Adipose tissue (tissue), 3 donors: ENCODE measurements around the gene C2CD4C. TPM values are rescaled to one million over a fixed set of nuclear protein-coding genes. Genes with fewer than 3 reads are reported as not detected.
"Not testable (repeated sequence)": the region's sequence is repeated elsewhere in the genome, so short reads cannot be mapped to it uniquely, and the experiment has no call there.

ENCODE experiments used
- H3K27ac ChIP-seq: one replicate; pipeline ENCODE4 v1.5.1; 2013; ENCODE audit warnings: low read depth, low read length
- WGBS, 3 donors: extraction: QIAGEN DNeasy Blood & Tissue Kit; methylation state at CpG; one replicate each; pipeline ENCODE4 v1.1.7; 2013; 5-methylcytosine and 5-hydroxymethylcytosine counted together
- polyA plus RNA-seq, 3 donors: library from polyadenylated mRNA; stranded (reverse); fragments of 200-250 nt; gene quantifications; one replicate each; pipeline ENCODE4 v1.2.3, GENCODE V29; 2013
- donor health status: healthy with polysubstance abuse.
- donor health status: Bipolar disorder and iron deficiency.
- donor health status: healthy.

C2CD4C gene
- polyA plus RNA-seq, 3 donors, result 0.51 to 4.9 (median 4.5) TPM

DNA sequence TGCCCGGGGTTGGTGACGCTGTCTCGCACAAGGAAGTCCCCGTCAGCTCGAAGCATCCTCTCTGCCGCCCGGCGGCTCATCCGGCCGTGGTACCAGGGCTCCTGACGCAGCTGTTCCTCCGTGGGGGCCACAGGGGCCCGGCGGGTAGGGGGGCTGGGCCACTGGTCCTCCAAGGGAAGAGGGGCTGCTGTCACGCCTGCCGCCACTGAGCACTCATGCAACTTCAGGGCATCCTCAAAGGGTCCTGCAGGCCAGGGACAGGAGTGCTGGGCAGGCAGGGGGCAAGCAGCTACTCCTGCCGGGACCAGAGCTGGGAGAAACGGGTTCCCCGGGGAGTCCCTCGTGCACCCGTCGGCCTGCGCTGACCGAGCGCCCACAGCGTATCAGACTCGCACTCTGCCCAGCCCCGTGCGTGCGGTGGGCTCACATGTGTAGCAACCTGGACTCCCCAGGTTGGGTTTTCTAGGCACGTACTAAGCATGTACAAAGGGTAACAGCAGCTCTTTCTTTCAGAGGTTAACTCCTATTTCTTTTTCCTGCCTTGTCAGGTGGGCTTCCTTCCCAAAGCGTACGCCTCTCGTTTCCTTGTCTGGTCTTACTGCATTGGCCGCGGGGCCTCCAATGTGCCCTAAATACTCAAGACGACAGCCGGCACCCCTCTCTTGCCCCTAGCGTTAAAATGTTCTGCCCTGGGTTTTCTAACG, 13.4 kb upstream of the C2CD4C start:
- no peak overlapping the region for H3K27ac ChIP-seq
- 83 to 87% (median 85%) methylated on average over 40 of the region's 40 CpGs for WGBS, 3 donors

DNA sequence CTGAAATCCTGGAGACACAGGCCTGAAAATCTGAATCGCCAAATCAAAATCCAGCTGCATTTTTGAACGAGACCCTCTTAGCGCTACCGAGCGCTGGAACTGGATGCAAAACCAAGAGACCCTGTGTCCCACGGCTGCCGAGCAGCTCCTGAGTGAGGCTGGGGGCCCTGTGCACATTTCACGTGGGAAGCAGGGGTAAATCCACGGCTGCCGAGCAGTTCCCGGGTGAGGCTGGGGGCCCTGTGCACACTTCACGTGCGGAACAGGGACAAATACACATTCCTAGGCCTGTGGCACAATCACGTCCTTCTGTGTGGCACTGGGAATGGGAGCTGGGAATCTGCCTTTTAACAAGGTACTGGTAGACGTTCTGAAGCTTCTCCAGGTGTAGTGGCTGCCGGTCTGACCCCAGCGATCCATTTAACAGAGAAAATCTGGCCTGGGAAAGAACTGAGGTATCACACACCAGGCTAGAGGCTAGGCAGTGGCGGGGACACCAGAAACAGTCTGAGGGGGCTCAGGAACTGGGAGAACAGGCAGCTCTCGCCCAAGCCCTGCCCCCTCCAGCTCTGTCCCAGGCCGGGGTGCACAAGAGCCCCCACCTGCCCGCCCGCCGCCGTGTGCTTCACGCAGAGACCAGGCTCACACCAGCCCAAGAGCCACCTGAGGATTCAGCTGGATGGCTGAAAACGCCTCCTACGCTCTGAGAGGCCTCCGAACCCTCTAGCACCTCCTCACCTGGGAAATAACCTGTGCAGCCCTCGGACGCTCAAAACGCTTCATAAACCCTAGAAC, 11.0 kb upstream of the C2CD4C start:
- WGBS, 3 donors, result 82 to 88% (median 84%) methylated on average over 31 of the region's 31 CpGs
- no peak overlapping the region for H3K27ac ChIP-seq

DNA sequence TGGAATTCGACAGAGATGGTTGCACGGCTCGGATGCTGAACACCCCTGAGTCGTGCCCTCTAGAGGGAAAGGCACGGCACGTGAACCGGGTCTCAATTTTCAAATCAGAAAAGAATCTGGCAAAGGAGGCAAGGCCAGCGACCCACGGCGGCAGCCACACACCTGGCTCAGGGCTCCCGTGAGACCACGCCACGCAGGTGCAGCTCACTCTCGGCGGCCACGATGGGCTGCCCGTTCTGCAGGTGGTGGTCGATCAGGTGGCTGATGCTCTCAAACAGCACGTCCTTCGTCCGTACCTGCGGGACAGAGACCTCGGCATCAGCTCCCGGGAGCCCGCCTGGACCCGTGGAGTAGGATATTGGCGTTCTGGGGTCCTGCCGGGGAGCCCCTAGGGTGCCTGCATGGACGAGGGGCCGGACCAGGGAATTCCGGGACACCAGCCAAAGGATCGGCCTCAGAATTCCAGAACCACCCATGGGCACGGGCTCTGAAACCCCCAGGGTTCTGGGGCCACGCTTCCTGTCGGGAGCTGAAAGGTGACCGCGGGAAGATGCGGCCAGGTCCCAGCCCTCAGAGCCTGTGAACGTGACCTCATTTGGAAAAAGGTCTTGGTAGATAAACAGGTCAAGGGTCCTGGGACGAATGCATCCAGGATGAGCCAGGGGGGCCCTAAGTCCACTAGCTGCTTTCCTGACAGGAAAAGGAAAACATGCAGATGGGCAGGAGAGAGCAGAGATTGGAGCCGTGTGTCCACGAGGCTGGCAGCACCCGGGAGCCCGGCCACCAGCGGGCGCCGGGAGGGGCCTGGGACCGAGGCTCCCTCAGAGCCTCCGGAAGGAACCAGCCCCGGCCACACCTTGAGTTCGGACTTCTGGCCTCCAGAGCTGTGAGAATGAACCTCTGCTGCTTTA, 10.1 kb upstream of the C2CD4C start:
- H3K27ac ChIP-seq, result no peak overlapping the region
- 68 to 81% (median 79%) methylated on average over 51 of the region's 51 CpGs for WGBS, 3 donors

- no peak overlapping the region for H3K27ac ChIP-seq
- 84 to 88% (median 88%) methylated on average over 14 of the region's 14 CpGs for WGBS, 3 donors
Measured at GRCh38 chr19:416416-416815, 7.5 kb upstream of the C2CD4C start.

- WGBS, 3 donors, result 91 to 95% (median 93%) methylated on average over 1 of the region's 1 CpG
- H3K27ac ChIP-seq, result no peak overlapping the region
Measured at GRCh38 chr19:415292-415691, 6.3 kb upstream of the C2CD4C start.

GRCh38 chr19:413756-414420, 4.9 kb upstream of the C2CD4C start:
- WGBS, 3 donors, result 70 to 78% (median 75%) methylated on average over 15 of the region's 15 CpGs

GRCh38 chr19:412356-413355, 3.7 kb upstream of the C2CD4C start:
- no peak overlapping the region for H3K27ac ChIP-seq
- 46 to 56% (median 54%) methylated on average over 31 to 36 of the region's 36 CpGs for WGBS, 3 donors

More at GRCh38 chr19:413756-414420, 4.9 kb upstream of the C2CD4C start:
- H3K27ac ChIP-seq, result no peak overlapping the region

GRCh38 chr19:411723-412355, 2.9 kb upstream of the C2CD4C start:
- H3K27ac ChIP-seq, result no peak overlapping the region
- WGBS, 3 donors, result 43 to 55% (median 52%) methylated on average over 13 of the region's 13 CpGs

DNA sequence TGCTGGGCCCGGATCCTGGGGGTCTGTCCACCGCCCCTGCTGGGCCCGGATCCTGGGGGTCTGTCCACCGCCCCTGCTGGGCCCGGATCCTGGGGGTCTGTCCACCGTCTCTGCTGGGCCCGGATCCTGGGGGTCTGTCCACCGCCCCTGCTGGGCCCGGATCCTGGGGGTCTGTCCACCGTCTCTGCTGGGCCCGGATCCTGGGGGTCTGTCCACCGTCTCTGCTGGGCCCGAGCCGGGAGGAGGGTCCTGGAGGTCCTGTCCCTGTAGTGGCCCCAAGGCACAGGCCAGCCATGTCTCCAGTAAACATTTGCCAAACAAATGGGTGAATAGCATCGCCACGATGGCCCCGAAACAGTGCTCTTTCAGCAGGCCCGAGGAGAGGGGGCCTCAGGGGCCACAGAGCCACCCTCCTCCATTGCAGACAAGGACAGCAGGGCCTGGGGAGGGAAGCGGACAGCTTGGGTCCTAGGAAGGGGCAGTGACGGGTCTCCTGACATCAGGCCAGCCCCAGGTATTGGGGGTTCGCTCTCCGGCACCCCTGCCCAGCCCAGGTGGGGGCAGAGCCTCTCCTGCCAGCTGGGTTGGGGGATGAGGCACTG, 2.3 kb upstream of the C2CD4C start:
- 85 to 93% (median 93%) methylated on average over 17 to 22 of the region's 22 CpGs for WGBS, 3 donors
- H3K27ac ChIP-seq, result not testable (repeated sequence)

DNA sequence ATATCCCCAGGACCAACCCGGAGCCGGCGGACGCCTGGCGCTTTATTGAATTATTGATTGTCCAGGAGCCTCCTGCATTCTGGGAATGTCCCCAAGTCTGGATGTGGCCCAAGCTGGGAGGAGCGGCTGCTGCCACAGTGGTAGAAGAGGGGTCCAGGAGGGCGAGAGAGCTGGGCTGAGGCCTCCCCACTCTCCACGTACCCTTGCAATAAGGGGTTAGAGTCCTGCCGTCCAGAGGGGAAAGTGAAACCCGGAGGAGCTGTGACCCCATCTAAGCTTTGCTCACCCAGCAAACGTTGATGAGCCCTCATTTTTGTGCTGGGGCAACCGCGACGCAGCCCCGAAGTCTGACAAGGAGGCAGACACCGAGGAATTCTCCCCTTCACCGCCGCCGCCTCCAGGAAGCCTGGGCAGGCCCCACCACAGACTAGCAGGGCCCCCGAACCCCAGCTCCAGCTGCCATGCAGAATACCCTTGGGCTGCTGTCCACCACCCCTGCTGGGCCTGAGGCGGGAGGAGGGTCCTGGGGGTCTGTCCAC, 1.4 kb upstream of the C2CD4C start:
- H3K27ac ChIP-seq, result no peak overlapping the region
- WGBS, 3 donors, result 30 to 72% (median 66%) methylated on average over 21 of the region's 21 CpGs

DNA sequence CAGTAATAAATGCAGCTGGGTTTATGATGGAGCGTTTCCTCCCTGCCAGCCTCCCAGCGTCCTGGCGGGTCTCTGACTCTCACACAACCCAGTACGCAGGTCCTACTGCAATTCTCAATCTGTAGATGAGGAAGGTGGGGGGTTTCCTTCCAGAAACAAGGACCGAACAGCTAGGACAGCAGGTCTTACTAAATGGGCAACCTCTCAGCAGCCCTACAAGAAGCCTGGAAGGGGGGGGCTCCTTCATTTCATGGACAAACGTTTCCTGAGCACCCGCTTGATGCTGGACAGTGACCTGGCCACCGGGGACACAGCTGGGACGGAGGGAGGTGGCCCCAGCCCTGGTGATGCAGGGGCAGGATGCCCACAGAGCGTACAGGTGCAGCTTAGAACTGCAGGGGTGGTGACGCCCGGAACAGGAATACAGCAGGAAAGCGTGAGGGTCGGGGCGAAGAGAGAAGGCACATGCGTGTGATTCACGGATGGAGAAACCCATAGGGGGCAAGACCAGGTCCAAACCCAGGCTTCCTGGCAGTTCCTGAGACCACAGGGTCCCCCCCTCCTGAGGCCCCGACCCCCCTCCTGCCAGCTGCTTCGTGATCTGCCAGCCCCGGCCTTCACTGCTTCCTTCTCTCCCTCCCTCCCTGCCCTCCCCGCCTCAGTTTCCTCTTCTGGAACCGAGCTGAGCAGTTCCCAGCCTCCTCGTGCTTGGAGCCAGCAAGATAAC, 732 bp upstream of the C2CD4C start:
- 3 to 10% (median 7%) methylated on average over 21 to 23 of the region's 23 CpGs for WGBS, 3 donors
- no peak overlapping the region for H3K27ac ChIP-seq

GRCh38 chr19:408441-408901, 476 bp downstream of the C2CD4C start:
- H3K27ac ChIP-seq, result no peak overlapping the region
- WGBS, 3 donors, result 1 to 5% (median 1%) methylated on average over 25 to 30 of the region's 30 CpGs

- 63 to 76% (median 70%) methylated on average over 57 to 70 of the region's 70 CpGs for WGBS, 3 donors
- H3K27ac ChIP-seq, result no peak overlapping the region
Measured at GRCh38 chr19:407511-408440, 1.2 kb downstream of the C2CD4C start.

DNA sequence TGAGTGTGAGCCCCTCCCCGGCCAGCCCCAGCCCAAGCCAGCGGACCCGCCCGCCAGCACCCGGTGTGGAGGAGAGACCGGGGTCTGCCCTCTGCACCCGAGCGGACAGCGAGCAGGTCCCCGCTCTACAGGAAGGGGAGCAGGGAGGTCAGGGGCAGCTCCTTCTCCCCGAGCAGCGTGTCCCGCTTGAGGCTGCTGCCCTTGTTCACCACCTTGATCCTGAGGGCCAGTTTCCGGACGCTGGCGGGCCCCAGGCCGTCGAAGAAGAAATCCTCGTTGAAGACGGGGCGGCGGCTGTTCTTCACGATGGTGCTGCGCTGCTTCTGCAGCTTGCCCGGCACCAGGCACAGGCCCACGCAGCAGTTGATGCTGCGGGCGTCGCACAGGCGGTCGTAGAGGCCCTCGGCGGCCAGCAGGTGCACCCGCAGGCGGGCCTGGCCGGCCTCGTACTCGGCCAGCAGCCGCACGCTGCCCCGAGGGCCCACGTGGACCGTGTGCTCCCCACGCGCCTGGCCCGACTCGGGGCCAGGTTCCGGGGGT, 1.9 kb downstream of the C2CD4C start:
- WGBS, 3 donors, result 79 to 85% (median 83%) methylated on average over 45 to 48 of the region's 48 CpGs
- H3K27ac ChIP-seq, result no peak overlapping the region
